ENCODE measurements around the gene BASP1.
"Not testable (repeated sequence)": the region's sequence is repeated elsewhere in the genome, so short reads cannot be mapped to it uniquely, and the experiment has no call there.

The BASP1 gene

DNA sequence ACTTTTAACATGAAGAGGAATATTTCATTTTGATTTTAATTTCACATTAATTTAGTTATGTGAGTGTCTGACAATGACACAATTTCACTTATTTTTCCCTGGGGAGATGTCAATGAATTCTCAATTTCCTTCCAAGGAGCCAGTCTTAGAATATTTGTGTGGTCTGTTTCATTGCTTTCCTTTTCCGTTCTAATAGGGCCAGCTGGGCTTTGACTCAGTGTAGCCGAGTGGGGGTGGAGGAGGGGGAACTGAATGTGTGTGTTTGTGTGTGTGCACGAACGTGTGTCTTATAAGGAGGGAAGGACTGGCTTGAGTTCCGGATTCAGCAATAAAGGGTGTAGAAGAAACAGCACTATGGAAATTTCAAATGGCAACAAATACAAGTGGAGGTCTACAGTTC lies 100.0 kb downstream of the BASP1 start:
- DNase-seq (ENCODE audit: low read depth in 2 of 2), result no peak

DNA sequence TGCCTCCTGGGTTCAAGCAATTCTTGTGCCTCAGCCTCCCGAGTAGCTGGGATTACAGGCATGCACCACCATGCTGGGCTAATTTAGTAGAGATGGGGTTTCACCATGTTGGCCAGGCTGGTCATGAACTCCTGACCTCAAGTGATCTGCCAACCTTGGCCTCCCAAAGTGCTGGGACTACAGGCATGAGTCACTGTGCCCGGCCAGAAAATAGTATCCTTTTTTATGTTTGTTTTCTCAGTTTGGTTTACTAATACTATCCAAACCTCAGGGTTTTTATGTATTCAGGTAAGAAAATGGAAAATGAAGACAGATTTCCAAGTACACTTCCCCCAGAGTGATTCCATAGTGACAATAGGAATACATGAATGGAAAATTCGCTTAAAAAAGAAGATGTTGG lies 101.7 kb downstream of the BASP1 start:
- not testable (repeated sequence) for DNase-seq (ENCODE audit: low read depth in 2 of 2)

DNA sequence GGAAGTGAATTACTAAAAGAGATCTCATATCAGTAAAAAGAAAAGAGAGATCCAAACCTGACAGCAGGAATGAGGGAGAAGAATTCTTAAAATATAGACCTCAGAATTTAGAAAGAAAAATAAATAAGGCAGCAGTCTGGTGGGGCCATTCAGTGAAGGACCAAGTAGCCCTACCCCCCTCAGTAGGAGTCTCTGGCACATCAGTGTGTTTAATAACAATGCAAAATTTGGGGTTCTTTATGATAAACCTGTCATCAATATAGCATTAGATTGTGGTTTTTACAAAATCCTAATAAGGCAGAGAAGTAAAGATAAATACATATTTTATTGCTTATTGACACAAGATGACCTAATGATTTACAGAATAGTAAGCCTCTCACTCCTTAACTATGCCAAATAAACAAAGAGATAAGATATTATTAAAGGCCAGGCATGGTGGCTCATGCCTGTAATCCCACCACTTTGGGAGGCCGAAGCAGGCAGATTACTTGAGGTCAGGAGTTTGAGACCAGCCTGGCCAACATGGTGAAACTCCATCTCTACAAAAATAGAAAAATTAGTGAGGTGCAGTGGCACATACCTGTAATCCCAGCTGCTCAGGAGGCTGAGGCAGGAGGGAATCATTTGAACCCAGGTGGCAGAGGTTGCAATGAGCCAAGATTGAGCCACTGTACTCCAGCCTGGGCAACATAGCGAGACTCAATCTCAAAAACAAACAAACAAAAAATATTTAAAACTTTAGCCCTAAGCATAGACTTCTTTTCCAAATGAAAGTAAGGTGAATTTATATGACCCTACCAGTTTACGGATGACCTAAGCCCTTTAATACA lies 108.6 kb downstream of the BASP1 start:
- no peak for DNase-seq (ENCODE audit: low read depth in 2 of 2)

Data from stimulated activated CD8-positive, alpha-beta memory T cell treated with anti-CD3 and anti-CD28 coated beads, Interleukin-7, amount 100 ng/mL, for 1 hour (primary cell).